Breast epithelium (tissue), 3 donors: ENCODE results near the gene LMBR1.

Source experiments
- CTCF ChIP-seq, 3 donors: fragments of 450-650 bp; IDR thresholded peaks; one replicate each; pipeline ENCODE4 v1.5.1; 2016 to 2017; ENCODE audit warnings: antibody characterized with exemption in 3 of 3, mild to moderate bottlenecking in 3 of 3, moderate library complexity in 3 of 3
- POLR2A ChIP-seq: fragments of 450-650 bp; IDR thresholded peaks from one replicate; pipeline ENCODE4 v1.6.1; 2016; ENCODE audit warnings: antibody characterized with exemption, mild to moderate bottlenecking, moderate library complexity

GRCh38 chr7:156841497-156841896, 51.5 kb downstream of the LMBR1 start:
- no peak for TF ChIP-seq POLR2A
- no peak for TF ChIP-seq CTCF (IDR thresholded peaks at IDR 0.05)
